Glomerular visceral epithelial cell (primary cell): ENCODE results near the gene GPC6.

Experiments used
- DNase-seq: peaks from one replicate; pipeline ENCODE4 v3.0.0-alpha.2; 2016; ENCODE audit errors: extremely low spot score

GPC6 gene

GRCh38 chr13:93834051-93834450 lies 607.4 kb downstream of the GPC6 start:
- DNase-seq = no peak

GRCh38 chr13:93843082-93843481 lies 616.5 kb downstream of the GPC6 start:
- no peak for DNase-seq

GRCh38 chr13:93847162-93847561 lies 620.6 kb downstream of the GPC6 start:
- DNase-seq = peak; percentile 53

GRCh38 chr13:93848247-93848646 lies 621.6 kb downstream of the GPC6 start:
- no peak for DNase-seq

- no peak for DNase-seq
Measured at GRCh38 chr13:93851236-93851635, 624.6 kb downstream of the GPC6 start.

GRCh38 chr13:93853912-93854311 lies 627.3 kb downstream of the GPC6 start:
- no peak for DNase-seq

- DNase-seq = no peak
Measured at GRCh38 chr13:93857126-93857525, 630.5 kb downstream of the GPC6 start.

- no peak for DNase-seq
Measured at GRCh38 chr13:93859716-93860115, 633.1 kb downstream of the GPC6 start.

GRCh38 chr13:93861818-93862217 lies 635.2 kb downstream of the GPC6 start:
- DNase-seq = peak; percentile 66

GRCh38 chr13:93862259-93862658 lies 635.7 kb downstream of the GPC6 start:
- peak; percentile 33 for DNase-seq

- DNase-seq = no peak
Measured at GRCh38 chr13:93865235-93865634, 638.6 kb downstream of the GPC6 start.

GRCh38 chr13:93867481-93867880 lies 640.9 kb downstream of the GPC6 start:
- no peak for DNase-seq

- DNase-seq = no peak
Measured at GRCh38 chr13:93872376-93872775, 645.8 kb downstream of the GPC6 start.

- no peak for DNase-seq
Measured at GRCh38 chr13:93872786-93873347, 646.3 kb downstream of the GPC6 start.

GRCh38 chr13:93875547-93875946 lies 648.9 kb downstream of the GPC6 start:
- DNase-seq = peak; percentile 48

- DNase-seq = no peak
Measured at GRCh38 chr13:93876236-93876635, 649.6 kb downstream of the GPC6 start.

GRCh38 chr13:93878675-93879074 lies 652.1 kb downstream of the GPC6 start:
- DNase-seq = no peak

- no peak for DNase-seq
Measured at GRCh38 chr13:93881411-93881810, 654.8 kb downstream of the GPC6 start.

GRCh38 chr13:93882086-93882651 lies 655.6 kb downstream of the GPC6 start:
- peak; percentile 1 for DNase-seq

- DNase-seq = no peak
Measured at GRCh38 chr13:93889430-93889951, 662.9 kb downstream of the GPC6 start.

GRCh38 chr13:93899981-93900380 lies 673.4 kb downstream of the GPC6 start:
- DNase-seq = no peak

GRCh38 chr13:93900731-93901130 lies 674.1 kb downstream of the GPC6 start:
- DNase-seq = no peak

GRCh38 chr13:93903909-93904308 lies 677.3 kb downstream of the GPC6 start:
- peak; percentile 2 for DNase-seq
